ENCODE data around the gene SERPINE3.

DNA sequence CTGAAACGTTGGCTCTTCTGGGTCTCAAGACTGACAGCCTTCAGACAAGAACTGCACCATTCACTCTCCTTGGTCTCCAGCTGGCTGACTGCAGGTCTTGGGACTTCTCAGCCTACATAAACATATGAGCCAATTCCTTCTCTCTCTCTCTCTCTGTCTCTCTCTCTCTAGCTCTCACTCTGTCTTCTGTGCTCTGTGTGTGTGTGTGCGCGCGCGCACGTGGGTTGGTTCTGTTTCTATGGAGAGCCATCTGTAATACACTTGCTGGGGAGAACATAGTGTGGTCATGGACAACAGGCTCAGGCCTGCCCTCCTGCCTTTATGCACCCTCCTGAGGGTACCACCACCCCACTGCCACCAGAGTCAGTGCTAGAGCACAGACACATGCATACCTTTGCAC lies 13.7 kb upstream of the SERPINE3 start:
- TF ChIP-seq, protein P1, sequence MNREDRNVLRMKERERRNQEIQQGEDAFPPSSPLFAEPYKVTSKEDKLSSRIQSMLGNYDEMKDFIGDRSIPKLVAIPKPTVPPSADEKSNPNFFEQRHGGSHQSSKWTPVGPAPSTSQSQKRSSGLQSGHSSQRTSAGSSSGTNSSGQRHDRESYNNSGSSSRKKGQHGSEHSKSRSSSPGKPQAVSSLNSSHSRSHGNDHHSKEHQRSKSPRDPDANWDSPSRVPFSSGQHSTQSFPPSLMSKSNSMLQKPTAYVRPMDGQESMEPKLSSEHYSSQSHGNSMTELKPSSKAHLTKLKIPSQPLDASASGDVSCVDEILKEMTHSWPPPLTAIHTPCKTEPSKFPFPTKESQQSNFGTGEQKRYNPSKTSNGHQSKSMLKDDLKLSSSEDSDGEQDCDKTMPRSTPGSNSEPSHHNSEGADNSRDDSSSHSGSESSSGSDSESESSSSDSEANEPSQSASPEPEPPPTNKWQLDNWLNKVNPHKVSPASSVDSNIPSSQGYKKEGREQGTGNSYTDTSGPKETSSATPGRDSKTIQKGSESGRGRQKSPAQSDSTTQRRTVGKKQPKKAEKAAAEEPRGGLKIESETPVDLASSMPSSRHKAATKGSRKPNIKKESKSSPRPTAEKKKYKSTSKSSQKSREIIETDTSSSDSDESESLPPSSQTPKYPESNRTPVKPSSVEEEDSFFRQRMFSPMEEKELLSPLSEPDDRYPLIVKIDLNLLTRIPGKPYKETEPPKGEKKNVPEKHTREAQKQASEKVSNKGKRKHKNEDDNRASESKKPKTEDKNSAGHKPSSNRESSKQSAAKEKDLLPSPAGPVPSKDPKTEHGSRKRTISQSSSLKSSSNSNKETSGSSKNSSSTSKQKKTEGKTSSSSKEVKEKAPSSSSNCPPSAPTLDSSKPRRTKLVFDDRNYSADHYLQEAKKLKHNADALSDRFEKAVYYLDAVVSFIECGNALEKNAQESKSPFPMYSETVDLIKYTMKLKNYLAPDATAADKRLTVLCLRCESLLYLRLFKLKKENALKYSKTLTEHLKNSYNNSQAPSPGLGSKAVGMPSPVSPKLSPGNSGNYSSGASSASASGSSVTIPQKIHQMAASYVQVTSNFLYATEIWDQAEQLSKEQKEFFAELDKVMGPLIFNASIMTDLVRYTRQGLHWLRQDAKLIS (CRISPR knock-in tag; IDR thresholded peaks at IDR 0.05; ENCODE audit: borderline replicate concordance) = no peak
- TF ChIP-seq, protein P2, sequence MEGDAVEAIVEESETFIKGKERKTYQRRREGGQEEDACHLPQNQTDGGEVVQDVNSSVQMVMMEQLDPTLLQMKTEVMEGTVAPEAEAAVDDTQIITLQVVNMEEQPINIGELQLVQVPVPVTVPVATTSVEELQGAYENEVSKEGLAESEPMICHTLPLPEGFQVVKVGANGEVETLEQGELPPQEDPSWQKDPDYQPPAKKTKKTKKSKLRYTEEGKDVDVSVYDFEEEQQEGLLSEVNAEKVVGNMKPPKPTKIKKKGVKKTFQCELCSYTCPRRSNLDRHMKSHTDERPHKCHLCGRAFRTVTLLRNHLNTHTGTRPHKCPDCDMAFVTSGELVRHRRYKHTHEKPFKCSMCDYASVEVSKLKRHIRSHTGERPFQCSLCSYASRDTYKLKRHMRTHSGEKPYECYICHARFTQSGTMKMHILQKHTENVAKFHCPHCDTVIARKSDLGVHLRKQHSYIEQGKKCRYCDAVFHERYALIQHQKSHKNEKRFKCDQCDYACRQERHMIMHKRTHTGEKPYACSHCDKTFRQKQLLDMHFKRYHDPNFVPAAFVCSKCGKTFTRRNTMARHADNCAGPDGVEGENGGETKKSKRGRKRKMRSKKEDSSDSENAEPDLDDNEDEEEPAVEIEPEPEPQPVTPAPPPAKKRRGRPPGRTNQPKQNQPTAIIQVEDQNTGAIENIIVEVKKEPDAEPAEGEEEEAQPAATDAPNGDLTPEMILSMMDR (IDR thresholded peaks at IDR 0.05) = no peak
- TF ChIP-seq, protein P3, sequence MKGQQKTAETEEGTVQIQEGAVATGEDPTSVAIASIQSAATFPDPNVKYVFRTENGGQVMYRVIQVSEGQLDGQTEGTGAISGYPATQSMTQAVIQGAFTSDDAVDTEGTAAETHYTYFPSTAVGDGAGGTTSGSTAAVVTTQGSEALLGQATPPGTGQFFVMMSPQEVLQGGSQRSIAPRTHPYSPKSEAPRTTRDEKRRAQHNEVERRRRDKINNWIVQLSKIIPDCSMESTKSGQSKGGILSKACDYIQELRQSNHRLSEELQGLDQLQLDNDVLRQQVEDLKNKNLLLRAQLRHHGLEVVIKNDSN (CRISPR knock-in tag; IDR thresholded peaks at IDR 0.05) = no peak
- TF ChIP-seq, protein P4, sequence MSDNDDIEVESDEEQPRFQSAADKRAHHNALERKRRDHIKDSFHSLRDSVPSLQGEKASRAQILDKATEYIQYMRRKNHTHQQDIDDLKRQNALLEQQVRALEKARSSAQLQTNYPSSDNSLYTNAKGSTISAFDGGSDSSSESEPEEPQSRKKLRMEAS (CRISPR knock-in tag; IDR thresholded peaks at IDR 0.05) = no peak
- TF ChIP-seq ZNF396 (CRISPR knock-in tag; IDR thresholded peaks at IDR 0.05; ENCODE audit: borderline replicate concordance) = no peak
- no peak for TF ChIP-seq ZBTB21 (CRISPR knock-in tag; IDR thresholded peaks at IDR 0.05; ENCODE audit: borderline replicate concordance)
- TF ChIP-seq SMAD3 (CRISPR knock-in tag; IDR thresholded peaks at IDR 0.05; ENCODE audit: borderline replicate concordance) = no peak
- TF ChIP-seq, protein P5, sequence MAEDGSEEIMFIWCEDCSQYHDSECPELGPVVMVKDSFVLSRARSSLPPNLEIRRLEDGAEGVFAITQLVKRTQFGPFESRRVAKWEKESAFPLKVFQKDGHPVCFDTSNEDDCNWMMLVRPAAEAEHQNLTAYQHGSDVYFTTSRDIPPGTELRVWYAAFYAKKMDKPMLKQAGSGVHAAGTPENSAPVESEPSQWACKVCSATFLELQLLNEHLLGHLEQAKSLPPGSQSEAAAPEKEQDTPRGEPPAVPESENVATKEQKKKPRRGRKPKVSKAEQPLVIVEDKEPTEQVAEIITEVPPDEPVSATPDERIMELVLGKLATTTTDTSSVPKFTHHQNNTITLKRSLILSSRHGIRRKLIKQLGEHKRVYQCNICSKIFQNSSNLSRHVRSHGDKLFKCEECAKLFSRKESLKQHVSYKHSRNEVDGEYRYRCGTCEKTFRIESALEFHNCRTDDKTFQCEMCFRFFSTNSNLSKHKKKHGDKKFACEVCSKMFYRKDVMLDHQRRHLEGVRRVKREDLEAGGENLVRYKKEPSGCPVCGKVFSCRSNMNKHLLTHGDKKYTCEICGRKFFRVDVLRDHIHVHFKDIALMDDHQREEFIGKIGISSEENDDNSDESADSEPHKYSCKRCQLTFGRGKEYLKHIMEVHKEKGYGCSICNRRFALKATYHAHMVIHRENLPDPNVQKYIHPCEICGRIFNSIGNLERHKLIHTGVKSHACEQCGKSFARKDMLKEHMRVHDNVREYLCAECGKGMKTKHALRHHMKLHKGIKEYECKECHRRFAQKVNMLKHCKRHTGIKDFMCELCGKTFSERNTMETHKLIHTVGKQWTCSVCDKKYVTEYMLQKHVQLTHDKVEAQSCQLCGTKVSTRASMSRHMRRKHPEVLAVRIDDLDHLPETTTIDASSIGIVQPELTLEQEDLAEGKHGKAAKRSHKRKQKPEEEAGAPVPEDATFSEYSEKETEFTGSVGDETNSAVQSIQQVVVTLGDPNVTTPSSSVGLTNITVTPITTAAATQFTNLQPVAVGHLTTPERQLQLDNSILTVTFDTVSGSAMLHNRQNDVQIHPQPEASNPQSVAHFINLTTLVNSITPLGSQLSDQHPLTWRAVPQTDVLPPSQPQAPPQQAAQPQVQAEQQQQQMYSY (CRISPR knock-in tag; IDR thresholded peaks at IDR 0.05) = no peak
- TF ChIP-seq SP1 (CRISPR knock-in tag; conservative IDR thresholded peaks at IDR 0.05) = no peak
- no peak for TF ChIP-seq NR2C2 (CRISPR knock-in tag; IDR thresholded peaks at IDR 0.05)
- TF ChIP-seq, protein P6, sequence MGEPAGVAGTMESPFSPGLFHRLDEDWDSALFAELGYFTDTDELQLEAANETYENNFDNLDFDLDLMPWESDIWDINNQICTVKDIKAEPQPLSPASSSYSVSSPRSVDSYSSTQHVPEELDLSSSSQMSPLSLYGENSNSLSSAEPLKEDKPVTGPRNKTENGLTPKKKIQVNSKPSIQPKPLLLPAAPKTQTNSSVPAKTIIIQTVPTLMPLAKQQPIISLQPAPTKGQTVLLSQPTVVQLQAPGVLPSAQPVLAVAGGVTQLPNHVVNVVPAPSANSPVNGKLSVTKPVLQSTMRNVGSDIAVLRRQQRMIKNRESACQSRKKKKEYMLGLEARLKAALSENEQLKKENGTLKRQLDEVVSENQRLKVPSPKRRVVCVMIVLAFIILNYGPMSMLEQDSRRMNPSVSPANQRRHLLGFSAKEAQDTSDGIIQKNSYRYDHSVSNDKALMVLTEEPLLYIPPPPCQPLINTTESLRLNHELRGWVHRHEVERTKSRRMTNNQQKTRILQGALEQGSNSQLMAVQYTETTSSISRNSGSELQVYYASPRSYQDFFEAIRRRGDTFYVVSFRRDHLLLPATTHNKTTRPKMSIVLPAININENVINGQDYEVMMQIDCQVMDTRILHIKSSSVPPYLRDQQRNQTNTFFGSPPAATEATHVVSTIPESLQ (CRISPR knock-in tag; IDR thresholded peaks at IDR 0.05) = no peak
- TF ChIP-seq, protein P7, sequence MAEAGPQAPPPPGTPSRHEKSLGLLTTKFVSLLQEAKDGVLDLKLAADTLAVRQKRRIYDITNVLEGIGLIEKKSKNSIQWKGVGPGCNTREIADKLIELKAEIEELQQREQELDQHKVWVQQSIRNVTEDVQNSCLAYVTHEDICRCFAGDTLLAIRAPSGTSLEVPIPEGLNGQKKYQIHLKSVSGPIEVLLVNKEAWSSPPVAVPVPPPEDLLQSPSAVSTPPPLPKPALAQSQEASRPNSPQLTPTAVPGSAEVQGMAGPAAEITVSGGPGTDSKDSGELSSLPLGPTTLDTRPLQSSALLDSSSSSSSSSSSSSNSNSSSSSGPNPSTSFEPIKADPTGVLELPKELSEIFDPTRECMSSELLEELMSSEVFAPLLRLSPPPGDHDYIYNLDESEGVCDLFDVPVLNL (CRISPR knock-in tag; IDR thresholded peaks at IDR 0.05; ENCODE audit: borderline replicate concordance, low read depth) = no peak
- TF ChIP-seq, protein P8, sequence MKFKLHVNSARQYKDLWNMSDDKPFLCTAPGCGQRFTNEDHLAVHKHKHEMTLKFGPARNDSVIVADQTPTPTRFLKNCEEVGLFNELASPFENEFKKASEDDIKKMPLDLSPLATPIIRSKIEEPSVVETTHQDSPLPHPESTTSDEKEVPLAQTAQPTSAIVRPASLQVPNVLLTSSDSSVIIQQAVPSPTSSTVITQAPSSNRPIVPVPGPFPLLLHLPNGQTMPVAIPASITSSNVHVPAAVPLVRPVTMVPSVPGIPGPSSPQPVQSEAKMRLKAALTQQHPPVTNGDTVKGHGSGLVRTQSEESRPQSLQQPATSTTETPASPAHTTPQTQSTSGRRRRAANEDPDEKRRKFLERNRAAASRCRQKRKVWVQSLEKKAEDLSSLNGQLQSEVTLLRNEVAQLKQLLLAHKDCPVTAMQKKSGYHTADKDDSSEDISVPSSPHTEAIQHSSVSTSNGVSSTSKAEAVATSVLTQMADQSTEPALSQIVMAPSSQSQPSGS (CRISPR knock-in tag; IDR thresholded peaks at IDR 0.05; ENCODE audit: borderline replicate concordance, low read depth) = no peak

Measured in WTC11 (cell line).